HG03025 (cell line): Measurements from ENCODE around the gene TCF7L2.

ENCODE experiments used
- ATAC-seq: cut with Tn5 transposase; IDR thresholded peaks from one replicate; pipeline ENCODE4 v1.9.1; 2021; ENCODE audit warnings: mild to moderate bottlenecking, moderate library complexity; ENCODE audit not compliant: unreplicated experiment, low FRiP score

TCF7L2 gene

DNA sequence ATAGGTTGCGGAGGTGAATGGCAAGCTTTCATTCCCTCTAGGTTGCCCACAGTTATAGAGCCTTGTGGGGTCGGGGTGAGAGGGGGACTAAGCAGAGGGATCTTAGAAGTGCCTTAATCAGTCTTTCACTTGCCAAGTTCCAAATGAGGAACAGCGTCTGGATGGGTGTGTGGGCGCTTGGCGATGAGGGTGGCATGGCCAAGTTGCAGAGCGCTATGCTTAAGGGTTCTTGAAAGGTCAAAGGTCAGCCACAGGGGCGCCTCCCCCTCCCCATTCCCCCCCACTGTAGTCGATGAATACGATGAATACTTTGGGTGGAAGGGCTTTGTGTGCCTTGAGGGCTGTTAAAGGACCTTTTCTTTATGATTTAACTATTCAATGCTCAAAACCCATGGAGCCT lies 185.0 kb downstream of the TCF7L2 start:
- no peak for ATAC-seq

DNA sequence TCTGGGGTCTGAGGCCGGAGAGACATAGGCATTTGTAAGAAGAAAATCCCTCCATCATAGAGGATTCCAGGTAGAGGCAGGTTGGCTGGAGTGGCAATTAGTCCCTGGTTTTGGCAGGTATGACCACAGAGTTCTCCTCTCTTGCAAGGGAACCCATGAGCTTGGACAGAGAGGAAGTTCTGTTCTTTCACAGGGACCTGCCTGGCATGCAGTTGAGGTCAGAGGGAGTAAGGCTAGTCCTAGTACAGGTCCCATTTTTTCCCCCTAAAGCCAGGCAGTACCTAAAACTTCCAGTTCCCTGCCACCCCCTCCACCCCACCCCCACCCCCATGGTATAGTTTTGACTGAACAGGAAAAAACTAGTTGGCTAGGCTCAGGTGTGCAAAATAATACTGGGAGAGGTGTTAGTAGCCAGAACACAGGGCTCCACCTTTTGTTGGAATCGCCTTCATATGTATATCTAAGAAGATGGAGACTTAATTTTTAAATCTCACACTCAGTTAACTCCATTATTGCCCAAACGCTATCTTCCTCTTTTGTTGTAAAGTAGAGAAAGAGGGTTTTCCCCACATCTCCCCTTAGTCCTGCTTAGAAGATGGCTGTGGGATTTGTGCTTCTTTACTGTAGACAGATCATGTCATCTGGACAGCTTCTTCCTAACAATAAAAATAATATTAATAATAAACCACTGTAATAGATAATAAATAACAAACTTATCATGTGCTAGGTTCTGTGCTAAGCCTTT lies 188.1 kb downstream of the TCF7L2 start:
- ATAC-seq, result no peak

DNA sequence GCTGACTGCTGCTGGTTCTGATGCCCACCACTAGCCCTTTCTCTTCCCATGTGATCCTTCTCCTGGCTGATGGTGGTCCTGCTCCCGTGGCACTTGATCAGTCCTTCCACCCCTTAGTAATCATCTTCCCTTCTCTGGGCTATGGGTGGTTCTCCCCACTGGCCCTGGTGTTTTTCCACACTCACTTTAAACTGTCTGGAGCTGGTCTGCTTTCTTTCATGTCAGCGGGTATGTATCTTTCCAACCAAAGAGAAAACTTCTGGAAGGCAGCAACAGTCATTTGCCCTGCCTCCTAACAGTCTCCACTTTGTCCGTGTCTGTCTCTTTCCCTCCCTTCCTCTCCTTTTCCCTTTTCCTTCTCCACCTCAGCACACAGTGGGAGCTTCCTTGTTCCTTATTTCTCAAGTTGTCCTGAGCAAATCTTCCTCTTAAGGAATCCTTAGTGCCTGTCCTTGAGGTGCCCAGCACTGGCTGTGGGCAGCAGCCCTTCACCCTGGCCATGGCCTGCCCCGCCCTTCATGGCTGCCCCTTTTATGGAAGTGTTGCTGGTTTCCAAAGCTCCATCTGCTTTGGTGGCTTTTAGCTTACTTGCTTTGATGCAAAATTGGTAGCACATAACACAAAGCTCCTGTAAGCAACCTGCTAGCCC lies 189.0 kb downstream of the TCF7L2 start:
- ATAC-seq, result no peak

DNA sequence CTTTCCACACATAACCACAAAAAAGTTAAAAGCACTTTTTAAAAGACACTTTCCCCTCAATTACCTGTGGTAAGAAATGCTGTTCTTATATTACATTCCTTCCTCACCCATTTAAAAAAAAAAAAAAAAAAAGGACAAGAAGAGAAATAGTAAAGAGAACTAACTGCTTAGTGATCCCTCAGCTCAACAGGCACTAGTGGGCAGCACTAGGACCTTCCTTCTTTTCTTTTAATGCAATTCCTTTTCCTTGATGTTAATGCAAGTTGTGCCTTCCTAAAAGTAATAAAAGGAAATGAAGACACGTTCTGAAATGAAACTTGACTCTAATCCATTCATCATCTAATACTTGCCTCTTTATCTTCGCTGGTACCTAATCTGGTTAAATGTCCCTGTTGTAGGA lies 189.7 kb downstream of the TCF7L2 start:
- no peak for ATAC-seq

DNA sequence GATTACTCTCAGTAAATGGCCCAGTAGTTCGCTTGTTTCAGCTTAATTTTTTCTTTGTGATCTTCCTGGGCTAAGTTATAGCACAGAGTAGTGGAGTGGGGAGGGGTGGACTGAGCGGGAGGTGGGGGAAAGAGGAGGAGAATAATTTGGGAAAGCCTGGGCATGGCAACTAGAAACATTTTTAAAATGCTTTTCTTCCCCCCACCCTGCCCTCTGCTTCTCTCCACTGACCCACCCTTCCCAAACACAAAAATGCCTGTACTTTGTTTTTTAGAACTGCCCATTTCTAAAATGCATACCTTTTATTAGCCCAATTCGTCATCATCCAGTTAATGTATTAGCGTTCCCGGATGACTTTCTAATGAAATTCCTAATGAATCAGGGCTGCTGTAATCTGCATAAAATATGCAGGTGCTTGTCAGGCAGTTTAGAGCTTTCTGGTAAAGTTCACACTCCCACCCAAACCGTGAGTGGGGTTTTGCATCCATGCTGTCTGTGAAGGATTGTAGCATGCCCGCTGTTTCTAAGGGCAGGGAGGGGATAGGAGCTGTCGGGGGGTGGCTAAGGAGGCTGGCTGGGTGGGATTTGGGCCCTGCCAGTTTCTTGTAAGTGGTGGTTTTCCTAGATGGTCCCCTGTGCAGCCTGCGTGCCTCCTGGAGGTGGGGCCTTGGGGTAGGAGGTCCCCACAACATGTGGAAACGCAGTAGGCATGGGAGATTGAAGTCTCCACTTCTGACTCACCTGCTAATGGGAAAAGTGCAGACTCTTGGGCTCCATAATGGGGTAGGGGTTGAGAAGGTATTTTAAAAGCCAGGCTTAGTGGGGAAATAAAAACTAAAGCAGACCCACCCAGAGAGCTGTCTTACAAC lies 190.3 kb downstream of the TCF7L2 start:
- ATAC-seq, result no peak

DNA sequence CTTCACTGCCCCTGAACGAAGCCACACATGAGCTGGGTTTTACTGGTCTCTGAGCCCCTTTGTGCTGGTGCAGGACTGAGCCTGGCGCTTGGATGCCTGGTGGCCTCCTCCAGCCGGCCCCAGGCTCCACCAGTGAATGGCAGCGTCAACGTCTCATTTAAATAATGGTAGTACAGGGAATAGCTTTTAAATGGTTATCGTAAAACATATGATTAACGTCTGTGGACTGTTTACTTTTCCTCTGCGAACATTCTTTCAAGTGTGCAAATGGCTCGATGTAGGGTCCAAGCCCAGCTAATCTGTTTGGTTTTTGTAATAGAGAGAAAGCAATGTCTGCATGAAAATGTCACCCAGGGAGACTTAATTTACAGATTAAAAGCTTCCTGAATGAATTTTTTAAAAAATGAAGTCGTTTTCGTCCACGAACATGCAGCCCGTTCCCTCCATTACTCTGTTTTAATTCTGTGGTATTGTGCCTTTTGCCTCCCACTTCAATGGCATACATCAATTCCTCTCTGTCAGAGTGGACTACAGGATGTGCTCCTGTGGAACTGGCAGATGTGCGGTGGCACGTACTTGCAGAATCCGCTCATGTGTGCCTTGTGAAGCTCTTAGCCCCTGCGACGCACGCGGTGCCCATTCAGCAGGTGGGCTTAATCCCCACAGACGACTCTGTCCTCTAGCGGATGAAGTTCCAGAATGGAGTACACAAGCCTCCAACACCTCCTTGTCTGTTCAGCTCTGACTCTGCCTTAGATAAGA lies 192.7 kb downstream of the TCF7L2 start:
- ATAC-seq, result no peak

DNA sequence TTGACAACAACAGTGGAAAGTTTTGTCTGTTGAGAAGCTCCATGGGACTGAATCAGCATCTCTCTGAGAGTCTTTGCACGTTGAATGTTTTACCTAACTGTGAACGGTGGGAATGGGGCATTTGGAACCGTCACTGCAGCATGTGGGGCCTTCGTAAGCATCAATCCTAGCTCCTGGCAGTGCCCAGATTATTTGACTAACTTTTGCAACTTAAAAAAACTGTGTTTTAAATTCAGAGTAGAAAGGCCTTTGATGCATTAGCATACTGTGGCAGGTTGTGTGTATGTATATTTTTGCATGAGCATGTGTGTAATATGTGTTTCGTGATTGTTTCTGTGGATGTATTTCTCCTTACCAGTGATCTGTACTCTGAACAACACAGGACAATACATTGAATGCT lies 194.5 kb downstream of the TCF7L2 start:
- no peak for ATAC-seq

DNA sequence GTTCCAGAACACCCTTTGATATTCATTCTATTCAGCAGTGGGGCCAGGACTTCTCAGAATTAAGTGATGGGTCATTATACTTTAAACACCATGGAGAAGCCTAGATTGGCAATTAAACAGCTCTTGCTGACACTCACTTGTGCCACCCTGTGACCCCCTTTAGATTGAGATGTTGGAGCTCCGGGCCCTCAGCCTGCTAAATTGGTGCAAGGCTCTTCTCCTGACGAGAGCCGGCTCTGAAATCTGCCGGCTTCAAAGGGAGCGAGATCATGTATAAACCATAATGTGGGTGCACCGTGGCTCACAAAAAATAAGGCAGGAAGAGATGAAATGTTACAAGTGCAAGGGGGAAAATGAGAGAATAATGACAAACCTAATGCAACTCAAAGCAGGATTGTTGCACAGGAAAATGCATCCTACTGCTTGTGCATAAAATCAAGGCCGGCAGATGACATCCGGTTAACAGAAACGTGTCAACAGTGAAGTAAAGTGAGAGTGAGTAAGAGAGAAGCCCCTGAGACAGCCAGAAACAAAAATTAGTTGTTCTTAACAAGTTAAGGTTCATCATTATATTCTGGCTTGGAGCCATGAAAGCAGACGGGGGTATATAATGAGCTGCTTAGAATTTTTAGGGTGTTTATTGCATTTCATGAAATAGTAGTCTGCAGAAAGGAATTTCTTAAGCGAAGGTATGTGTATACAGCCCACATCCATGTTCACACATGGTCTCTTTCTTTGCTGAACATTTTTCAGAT lies 198.2 kb downstream of the TCF7L2 start:
- no peak for ATAC-seq

DNA sequence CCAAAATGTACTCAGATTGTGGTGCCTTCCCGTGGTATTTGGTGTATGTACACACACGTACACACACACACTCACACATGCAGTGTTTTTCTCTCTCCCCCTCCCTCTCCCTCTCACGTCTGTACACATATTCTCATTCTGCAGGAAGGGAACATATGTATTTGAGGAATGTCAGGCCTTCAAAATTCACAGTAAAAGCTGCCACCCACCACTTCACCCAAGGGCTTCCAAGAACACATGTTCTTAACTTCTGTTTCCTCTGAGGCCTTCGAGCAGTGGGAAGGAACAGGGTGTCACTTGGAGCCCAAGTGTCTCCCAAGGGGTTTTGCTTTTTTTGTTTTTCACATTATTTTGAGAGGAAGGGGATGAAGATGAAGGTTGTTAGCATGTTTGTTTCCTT lies 198.9 kb downstream of the TCF7L2 start:
- ATAC-seq, result no peak

DNA sequence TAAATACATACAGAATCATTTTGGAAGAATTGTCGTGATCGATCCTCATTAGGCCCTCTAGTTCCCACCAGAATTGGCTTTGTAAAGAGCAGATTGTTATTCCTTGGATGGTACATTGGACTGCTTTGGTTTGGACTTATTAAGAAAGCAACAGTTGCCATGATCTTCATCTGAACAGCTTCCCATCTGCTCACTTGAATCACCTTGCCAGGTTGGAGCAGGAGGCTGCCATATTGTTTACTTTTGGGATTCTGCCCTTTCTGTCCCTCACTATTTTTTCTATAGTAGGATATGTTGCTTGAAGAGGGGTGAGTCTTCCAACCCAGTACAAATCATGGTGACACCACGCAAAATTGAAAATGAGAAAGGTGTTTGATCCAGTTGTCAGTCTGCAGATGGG lies 199.6 kb downstream of the TCF7L2 start:
- no peak for ATAC-seq

DNA sequence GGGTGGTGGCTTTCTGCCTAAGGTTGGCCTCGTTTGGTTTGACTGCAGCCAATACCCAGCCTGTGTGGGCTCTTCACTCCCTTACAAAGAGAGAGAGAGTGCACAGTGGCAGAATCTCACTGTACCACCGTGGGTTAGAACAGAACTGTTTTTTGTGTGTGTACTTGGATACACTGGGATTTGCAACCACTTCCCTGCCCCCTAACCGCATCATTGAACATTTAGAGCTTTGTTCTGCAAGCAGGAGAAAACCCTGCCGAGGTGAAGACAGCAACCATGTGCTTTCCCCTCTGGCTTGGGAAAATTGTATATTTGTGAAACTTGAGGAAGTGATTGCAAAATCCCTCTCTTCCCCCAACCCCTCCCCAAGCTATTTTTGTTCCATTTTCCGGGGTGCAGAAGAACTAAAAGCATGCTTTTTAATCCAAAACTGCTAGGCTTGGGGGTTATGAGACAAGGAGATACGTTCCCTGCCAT lies 201.2 kb downstream of the TCF7L2 start:
- ATAC-seq, result no peak

DNA sequence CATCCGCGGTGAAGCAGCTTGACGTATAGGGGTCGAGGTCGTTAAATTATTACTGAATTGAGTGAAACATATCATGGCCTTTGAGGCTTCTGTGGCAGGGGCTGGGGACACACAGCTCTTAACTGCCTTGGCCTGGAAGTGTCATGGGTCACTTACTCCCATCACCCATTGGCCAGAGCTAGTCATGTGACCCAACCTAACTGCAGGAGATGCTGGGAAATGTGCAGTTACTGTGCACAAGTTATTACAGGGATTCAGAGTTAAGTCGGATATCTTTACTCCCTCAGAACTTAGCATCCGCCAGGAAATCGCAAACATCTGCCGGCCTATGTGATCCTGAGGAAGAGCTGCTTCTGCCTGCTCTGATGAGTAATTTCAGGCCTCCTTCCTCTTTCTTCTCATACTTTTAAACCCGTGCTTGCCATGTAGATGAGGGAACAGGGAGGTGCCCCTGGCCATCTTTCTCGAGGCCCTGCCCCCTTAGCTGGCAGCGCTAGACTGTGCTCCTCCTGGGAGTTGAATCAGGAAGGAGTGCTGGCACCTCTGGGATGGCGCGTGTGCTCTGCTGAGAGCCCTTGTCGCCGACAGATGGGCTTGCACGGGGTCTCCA lies 203.6 kb downstream of the TCF7L2 start:
- no peak for ATAC-seq

DNA sequence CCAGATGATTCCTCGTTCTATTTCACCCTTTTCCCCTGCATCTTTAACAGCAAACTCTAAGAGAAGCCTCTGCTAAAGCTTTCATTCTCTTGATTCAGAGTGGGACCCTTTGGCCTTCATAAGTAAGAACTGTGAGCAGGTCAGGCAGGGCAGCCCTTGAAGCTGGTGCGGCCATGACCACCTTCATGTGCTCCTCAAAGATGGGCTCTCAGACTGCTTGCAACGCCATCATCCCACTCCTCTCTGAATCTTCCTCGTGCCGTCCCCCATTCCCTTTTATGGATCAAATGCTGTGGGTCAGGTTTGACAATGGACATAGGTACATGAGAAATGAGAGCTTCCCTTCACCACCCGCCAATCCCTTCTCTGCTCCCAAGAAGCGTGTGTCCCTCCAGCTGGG lies 207.4 kb downstream of the TCF7L2 start:
- no peak for ATAC-seq

DNA sequence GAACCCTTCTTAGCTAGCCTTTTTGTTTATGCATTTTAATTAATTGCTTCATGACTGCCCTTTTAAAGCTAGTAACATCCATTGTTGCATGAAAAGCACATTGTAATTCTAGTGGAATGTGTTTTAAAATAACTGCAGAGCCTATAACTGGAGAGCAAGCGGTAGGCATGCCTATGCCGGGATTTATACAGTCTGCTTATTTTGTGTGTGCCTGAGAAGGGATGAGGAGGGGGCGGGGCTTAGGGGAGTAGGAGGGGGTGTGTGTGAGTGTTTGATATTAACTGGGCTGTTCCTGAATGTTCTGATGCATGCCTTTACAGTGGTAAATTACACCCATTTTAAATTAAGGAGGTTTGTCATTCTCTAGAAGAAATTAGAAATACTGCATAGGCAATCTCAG lies 208.1 kb downstream of the TCF7L2 start:
- no peak for ATAC-seq

DNA sequence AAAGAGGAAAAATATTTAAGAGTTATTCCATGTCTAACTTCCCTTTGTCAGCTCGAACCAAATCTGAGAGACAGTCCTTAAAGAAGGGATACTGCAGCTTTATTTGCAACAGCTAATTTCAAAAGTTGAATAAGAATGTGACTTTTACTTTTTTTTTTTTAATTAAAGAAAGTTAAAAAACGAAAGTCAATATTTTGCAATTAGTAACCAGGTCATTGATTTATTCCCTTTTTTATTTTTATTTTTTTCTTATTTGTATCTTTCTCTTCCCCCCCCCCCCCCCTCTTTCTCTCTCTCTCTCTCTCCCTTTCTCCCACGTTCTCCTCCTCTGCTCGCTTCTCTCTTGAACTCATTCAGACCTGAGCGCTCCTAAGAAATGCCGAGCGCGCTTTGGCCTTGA lies 209.5 kb downstream of the TCF7L2 start:
- ATAC-seq, result no peak

DNA sequence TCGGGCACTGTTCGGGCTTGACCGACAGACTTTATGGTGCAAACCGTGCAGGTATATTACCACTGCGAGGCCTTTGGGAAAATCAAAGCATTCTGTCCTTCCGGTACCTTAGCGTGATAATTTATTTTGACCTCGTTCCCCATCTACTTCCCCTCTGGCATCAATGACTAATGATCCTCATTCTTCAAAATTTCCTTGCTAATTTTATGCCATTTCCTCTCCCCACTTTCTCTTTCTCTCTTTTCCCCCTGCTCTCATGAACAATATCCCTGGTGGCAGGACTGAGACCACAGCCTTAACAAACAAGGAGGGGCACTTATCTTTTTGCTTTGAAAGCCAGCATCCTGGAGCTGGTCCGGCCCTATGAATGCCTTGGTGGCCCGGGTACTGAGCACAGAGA lies 210.6 kb downstream of the TCF7L2 start:
- ATAC-seq, result no peak

DNA sequence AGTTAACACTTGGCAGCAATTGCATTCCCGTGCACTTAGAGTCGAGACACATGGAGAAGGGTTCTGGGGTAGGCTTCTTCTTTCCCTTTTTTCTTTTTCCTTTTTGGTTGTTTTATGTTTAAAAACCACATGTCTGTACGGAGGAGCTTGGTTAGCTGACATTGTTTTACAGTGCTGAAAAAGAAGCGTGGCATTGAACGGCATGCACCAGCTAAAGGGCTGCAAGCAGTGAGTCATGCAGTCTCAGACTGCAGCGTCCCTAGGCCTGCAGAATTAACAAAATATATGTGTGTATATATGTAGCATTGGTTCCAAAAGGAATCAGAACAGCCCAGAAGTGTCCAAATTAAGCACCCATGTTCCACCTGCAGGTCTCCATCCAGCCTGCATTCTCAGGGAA lies 211.0 kb downstream of the TCF7L2 start:
- no peak for ATAC-seq

DNA sequence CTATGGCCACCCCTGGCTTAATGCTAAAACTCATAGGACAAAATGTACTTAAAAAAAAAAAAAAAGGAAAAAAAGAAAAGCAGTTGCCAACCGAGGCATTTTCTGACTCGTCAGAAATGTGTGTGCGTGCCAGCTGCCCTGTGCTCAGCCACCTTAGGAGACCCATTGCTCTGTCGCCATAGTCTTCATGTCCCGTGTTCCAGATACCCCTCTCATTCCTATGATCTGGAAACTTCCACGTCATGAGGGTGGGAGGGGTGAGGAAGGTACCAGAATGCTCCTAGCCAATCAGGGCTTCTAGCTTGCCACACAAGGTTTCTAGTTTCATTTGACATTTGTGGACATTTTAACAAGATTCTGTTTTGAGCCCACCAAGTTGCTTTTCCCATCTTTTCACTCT lies 212.9 kb downstream of the TCF7L2 start:
- no peak for ATAC-seq

DNA sequence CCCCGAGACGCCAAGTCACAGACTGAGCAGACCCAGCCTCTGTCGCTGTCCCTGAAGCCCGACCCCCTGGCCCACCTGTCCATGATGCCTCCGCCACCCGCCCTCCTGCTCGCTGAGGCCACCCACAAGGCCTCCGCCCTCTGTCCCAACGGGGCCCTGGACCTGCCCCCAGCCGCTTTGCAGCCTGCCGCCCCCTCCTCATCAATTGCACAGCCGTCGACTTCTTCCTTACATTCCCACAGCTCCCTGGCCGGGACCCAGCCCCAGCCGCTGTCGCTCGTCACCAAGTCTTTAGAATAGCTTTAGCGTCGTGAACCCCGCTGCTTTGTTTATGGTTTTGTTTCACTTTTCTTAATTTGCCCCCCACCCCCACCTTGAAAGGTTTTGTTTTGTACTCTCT lies 215.6 kb downstream of the TCF7L2 start:
- no peak for ATAC-seq

DNA sequence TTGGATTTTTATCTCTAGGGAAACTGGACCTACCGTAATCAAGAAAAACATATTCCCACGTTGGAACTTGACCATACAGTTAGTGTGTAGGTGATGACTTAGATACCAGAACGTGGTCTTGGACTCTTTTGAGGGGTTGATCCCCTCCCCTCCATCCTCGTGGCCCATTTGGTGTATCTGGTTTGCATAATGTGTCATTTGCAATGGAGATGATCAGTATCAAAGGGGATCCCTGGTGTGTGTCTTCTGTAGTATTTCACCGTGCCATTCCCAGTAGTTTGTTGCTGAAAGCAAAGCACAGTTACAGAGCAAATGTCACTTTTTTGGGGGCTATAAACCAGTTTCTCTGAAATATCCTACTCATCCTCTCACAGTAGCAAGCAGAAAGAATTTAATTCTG lies 217.7 kb downstream of the TCF7L2 start:
- no peak for ATAC-seq
